Ishikawa (cell line): ENCODE measurements around the gene GBA3.

Experiments used
- EP300 ChIP-seq: IDR thresholded peaks from 2 replicates; pipeline ENCODE4 v1.6.1; 2012; ENCODE audit warnings: borderline replicate concordance
- TF ChIP-seq, protein P1 (sequence below): IDR thresholded peaks from 2 replicates; pipeline ENCODE4 v1.6.1; 2012; ENCODE audit warnings: low read depth, mild to moderate bottlenecking
- TF ChIP-seq, protein P2 (sequence below): IDR thresholded peaks from 2 replicates; pipeline ENCODE4 v1.6.1; 2012

DNA sequence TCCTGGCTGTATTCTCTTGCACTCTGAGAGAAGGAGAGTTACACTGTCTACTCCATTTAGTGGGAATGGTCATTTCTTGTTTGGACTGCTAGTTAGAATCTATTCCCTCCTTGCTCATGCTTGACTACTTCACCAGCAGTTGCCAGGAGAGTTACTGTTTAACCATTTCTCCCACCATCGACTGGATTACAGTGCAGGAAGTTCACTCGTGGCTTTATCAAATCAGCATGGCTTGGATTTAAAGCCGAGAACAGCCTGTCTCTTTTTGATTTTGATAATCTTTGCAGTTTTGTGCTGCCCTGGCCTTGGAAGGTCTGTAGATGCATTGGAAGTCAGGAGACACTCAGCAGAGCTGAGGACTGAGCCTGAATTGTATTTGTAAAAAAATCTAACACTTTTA lies 3.2 kb downstream of the GBA3 start:
- TF ChIP-seq, protein P1, sequence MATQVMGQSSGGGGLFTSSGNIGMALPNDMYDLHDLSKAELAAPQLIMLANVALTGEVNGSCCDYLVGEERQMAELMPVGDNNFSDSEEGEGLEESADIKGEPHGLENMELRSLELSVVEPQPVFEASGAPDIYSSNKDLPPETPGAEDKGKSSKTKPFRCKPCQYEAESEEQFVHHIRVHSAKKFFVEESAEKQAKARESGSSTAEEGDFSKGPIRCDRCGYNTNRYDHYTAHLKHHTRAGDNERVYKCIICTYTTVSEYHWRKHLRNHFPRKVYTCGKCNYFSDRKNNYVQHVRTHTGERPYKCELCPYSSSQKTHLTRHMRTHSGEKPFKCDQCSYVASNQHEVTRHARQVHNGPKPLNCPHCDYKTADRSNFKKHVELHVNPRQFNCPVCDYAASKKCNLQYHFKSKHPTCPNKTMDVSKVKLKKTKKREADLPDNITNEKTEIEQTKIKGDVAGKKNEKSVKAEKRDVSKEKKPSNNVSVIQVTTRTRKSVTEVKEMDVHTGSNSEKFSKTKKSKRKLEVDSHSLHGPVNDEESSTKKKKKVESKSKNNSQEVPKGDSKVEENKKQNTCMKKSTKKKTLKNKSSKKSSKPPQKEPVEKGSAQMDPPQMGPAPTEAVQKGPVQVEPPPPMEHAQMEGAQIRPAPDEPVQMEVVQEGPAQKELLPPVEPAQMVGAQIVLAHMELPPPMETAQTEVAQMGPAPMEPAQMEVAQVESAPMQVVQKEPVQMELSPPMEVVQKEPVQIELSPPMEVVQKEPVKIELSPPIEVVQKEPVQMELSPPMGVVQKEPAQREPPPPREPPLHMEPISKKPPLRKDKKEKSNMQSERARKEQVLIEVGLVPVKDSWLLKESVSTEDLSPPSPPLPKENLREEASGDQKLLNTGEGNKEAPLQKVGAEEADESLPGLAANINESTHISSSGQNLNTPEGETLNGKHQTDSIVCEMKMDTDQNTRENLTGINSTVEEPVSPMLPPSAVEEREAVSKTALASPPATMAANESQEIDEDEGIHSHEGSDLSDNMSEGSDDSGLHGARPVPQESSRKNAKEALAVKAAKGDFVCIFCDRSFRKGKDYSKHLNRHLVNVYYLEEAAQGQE = no peak
- TF ChIP-seq, protein P2, sequence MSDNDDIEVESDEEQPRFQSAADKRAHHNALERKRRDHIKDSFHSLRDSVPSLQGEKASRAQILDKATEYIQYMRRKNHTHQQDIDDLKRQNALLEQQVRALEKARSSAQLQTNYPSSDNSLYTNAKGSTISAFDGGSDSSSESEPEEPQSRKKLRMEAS = no peak
- TF ChIP-seq EP300 = no peak
